Measurements from ENCODE around the gene CADPS.

Gene CADPS

GRCh38 chr3:62708638-62709373 is 166.4 kb downstream of the CADPS start:
- no peak for TF ChIP-seq FOXP2 (optimal IDR thresholded peaks at IDR 0.05; ENCODE audit: borderline replicate concordance, extremely low read depth, extremely low read length, insufficient read depth)
- no peak for TF ChIP-seq POLR2AphosphoS5 (IDR thresholded peaks at IDR 0.05; ENCODE audit: low read depth, low read length)
- TF ChIP-seq TAF1 (IDR thresholded peaks at IDR 0.05; ENCODE audit: borderline replicate concordance, insufficient read depth, low read length): no peak
- no peak for TF ChIP-seq REST (IDR thresholded peaks at IDR 0.05; ENCODE audit: insufficient read depth in 1 of 2, low read depth in 2 of 2, low read length in 2 of 2)
- TF ChIP-seq SIN3A (IDR thresholded peaks at IDR 0.05; ENCODE audit: borderline replicate concordance, insufficient read depth, low read length): no peak

GRCh38 chr3:62705721-62706120 is 169.5 kb downstream of the CADPS start:
- TF ChIP-seq FOXP2 (optimal IDR thresholded peaks at IDR 0.05; ENCODE audit: borderline replicate concordance, extremely low read depth, extremely low read length, insufficient read depth) (no peak), REST (IDR thresholded peaks at IDR 0.05; ENCODE audit: insufficient read depth in 1 of 2, low read depth in 2 of 2, low read length in 2 of 2) (no peak), POLR2AphosphoS5 (IDR thresholded peaks at IDR 0.05; ENCODE audit: low read depth, low read length) (no peak), TAF1 (IDR thresholded peaks at IDR 0.05; ENCODE audit: borderline replicate concordance, insufficient read depth, low read length) (no peak), SIN3A (IDR thresholded peaks at IDR 0.05; ENCODE audit: borderline replicate concordance, insufficient read depth, low read length) (no peak)

GRCh38 chr3:62703451-62704167 is 171.6 kb downstream of the CADPS start:
- TF ChIP-seq TAF1 (IDR thresholded peaks at IDR 0.05; ENCODE audit: borderline replicate concordance, insufficient read depth, low read length): no peak
- no peak for TF ChIP-seq FOXP2 (optimal IDR thresholded peaks at IDR 0.05; ENCODE audit: borderline replicate concordance, extremely low read depth, extremely low read length, insufficient read depth)
- no peak for TF ChIP-seq POLR2AphosphoS5 (IDR thresholded peaks at IDR 0.05; ENCODE audit: low read depth, low read length)
- TF ChIP-seq REST (IDR thresholded peaks at IDR 0.05; ENCODE audit: insufficient read depth in 1 of 2, low read depth in 2 of 2, low read length in 2 of 2): no peak
- TF ChIP-seq SIN3A (IDR thresholded peaks at IDR 0.05; ENCODE audit: borderline replicate concordance, insufficient read depth, low read length): no peak

GRCh38 chr3:62700357-62700756 is 174.9 kb downstream of the CADPS start:
- TF ChIP-seq REST (IDR thresholded peaks at IDR 0.05; ENCODE audit: insufficient read depth in 1 of 2, low read depth in 2 of 2, low read length in 2 of 2) (no peak), FOXP2 (optimal IDR thresholded peaks at IDR 0.05; ENCODE audit: borderline replicate concordance, extremely low read depth, extremely low read length, insufficient read depth) (no peak), SIN3A (IDR thresholded peaks at IDR 0.05; ENCODE audit: borderline replicate concordance, insufficient read depth, low read length) (no peak), POLR2AphosphoS5 (IDR thresholded peaks at IDR 0.05; ENCODE audit: low read depth, low read length) (no peak), TAF1 (IDR thresholded peaks at IDR 0.05; ENCODE audit: borderline replicate concordance, insufficient read depth, low read length) (no peak)

Measured in PFSK-1 (cell line).